IPS DF 6.9 (cell line): ENCODE measurements around the gene TPRN.

ENCODE experiments used
- DNase-seq: peaks from one replicate; pipeline ENCODE4 v3.0.0-alpha.2; 2013; ENCODE audit warnings: low read depth, low spot score
- H3K27ac ChIP-seq: one replicate; pipeline ENCODE4 v1.5.1; 2013; ENCODE audit warnings: low read length, control low read depth
- H3K27me3 ChIP-seq: 2 replicates; pipeline ENCODE4 v1.6.1; 2013; ENCODE audit warnings: mild to moderate bottlenecking, low read length; ENCODE audit not compliant: control insufficient read depth, insufficient read depth
- H3K36me3 ChIP-seq: 2 replicates; pipeline ENCODE4 v1.6.1; 2013; ENCODE audit warnings: low read length; ENCODE audit not compliant: control insufficient read depth, insufficient read depth
- H3K4me1 ChIP-seq: 2 replicates; pipeline ENCODE4 v1.6.1; 2013; ENCODE audit warnings: low read length; ENCODE audit not compliant: control insufficient read depth, insufficient read depth
- H3K4me3 ChIP-seq: 2 replicates; pipeline ENCODE4 v1.5.1; 2013; ENCODE audit warnings: mild to moderate bottlenecking, low read length
- H3K9me3 ChIP-seq: 2 replicates; pipeline ENCODE4 v1.6.1; 2013; ENCODE audit warnings: low read length, inconsistent platforms; ENCODE audit not compliant: control insufficient read depth, insufficient read depth
- WGBS: extraction: QIAGEN DNeasy Blood & Tissue Kit; methylation state at CpG from one replicate; pipeline ENCODE4 v1.1.7; 2013; ENCODE audit warnings: mixed read lengths, missing lambda C conversion rate; ENCODE audit not compliant: insufficient read length, insufficient coverage; 5-methylcytosine and 5-hydroxymethylcytosine counted together

Gene TPRN

DNA sequence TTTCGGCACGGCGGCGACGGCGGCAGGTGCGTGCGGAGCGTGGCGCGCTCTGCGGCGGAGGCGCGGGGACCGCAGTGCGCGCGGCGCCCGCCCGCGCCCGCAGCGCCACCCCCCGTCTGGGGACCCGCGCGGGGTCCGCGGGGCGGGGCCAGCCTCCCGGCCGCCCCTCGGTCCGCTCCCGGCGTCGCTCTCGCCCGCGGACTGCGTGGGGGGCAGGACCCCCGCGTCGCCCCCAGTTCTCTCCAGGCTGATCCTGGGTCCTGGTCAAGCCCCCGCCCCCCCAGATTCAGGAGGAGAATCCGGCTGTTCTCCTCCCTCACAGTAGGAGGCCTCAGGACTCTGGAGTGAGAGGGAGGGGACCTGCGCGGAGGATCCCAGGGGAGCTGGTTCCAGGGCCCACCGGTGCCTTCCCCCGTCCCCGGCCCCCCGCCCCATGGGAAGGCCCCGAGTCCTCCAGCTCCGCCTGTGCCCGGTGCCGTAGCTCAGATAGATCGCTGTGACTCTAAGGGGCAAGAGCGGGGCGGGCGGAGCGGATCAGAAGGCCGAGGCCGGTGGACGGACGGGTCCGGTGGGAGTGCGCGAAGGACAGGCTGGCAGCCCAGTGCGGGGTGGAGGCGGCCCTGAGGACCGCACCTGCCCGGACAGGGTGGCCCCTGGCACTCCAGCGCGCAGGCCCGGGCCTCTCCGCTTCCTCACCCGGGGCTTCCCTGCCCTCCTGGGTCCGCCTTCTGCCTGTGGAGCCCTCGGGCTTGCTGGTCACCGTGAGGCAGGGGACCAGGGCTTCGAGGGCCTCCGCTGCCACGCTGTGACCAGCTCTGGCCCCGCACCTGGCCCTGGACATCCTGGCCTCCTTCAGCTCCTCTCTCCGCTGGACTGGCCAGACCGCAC, 21.9 kb upstream of the TPRN start, which contains the start of gene RNF208:
Gene RNF208, minus strand, starts transcription at position 51 of the 888 bp plus-strand sequence. CDS start 1,028 bp downstream, outside the sequence.
- Histone ChIP-seq H3K36me3 (no peaks in the 10 kb centered on the region), H3K27ac (no peak within 1 kb of the TSS), H3K9me3 (no peaks in the 10 kb centered on the region), H3K4me3 (peak within 1 kb of the TSS; percentile 49; the same call in 1 of the 2 replicates), H3K27me3 (no peaks in the 10 kb centered on the region; the same call in 1 of the 2 replicates), H3K4me1 (peaks cover 6% of the 10 kb centered on the region)
- WGBS, result no CpG with 5 or more reads among the region's 88 CpGs
- DNase-seq, result no peak

DNA sequence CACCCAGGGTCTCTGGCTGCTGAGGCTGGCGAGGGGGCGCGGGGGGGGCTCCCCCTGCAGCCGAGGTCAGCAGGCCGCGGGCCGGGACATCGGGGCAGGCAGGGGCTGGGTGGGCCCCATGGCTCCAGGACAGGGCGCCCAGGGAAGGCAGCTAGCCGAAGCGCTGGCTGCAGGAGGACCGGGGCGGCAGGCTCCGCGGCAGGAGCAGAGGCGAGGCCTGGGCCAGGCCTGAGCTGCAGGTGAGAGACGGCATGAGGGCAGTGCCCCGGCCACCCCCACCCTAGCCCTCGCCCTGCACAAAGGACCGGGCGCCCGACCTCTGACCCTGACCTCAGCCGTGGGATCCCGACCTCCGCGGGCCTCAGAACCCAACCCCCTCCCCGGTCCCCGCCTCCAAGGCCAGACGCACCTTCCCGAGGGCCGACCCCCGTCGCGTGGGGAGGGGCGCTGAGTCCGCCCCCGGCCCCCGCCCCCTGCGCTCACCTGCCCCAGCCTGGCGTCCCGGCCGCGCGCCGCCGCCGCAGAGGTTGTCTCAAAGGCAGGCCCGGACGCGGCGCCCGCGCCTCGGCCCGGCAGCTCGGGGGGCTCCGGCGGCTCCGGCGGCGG, 21.1 kb upstream of the TPRN start:
- no peak for DNase-seq
- H3K9me3 ChIP-seq, result no peaks in the 10 kb centered on the region
- WGBS, result no CpG with 5 or more reads among the region's 61 CpGs
- no peak overlapping the region for H3K27ac ChIP-seq
- no peaks in the 10 kb centered on the region for H3K36me3 ChIP-seq
- no peaks in the 10 kb centered on the region; the same call in 1 of the 2 replicates for H3K27me3 ChIP-seq
- peak overlapping the region; percentile 49; the same call in 1 of the 2 replicates for H3K4me3 ChIP-seq
- H3K4me1 ChIP-seq, result peaks cover 7% of the 10 kb centered on the region

DNA sequence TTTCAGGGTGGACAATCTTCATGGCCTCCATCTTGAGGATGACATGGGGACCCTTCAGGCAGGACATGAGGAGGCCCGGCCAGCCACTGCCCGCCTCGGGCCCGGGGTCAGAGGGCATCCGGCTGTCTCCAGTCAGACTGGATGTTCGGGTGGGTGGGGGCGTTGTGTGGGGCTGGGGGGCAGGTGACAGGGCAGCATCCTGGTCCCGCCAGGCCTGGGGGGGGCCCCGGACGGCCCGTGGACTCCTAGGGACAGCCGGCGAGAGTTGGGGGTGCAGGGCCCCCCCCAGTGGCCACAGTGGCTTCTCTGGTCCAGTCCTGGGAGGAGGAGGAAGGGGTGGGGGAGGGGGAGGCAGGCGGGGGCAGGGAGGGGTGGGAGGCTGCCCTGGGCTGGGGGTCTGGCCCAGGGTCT, 20.6 kb upstream of the TPRN start:
- peak overlapping the region; percentile 49; the same call in 1 of the 2 replicates for H3K4me3 ChIP-seq
- WGBS, result no CpG with 5 or more reads among the region's 14 CpGs
- no peaks in the 10 kb centered on the region; the same call in 1 of the 2 replicates for H3K27me3 ChIP-seq
- H3K4me1 ChIP-seq, result peaks cover 7% of the 10 kb centered on the region
- H3K9me3 ChIP-seq, result no peaks in the 10 kb centered on the region
- H3K27ac ChIP-seq, result no peak overlapping the region
- H3K36me3 ChIP-seq, result peaks cover 3% of the 10 kb centered on the region; the same call in 1 of the 2 replicates
- DNase-seq, result no peak

DNA sequence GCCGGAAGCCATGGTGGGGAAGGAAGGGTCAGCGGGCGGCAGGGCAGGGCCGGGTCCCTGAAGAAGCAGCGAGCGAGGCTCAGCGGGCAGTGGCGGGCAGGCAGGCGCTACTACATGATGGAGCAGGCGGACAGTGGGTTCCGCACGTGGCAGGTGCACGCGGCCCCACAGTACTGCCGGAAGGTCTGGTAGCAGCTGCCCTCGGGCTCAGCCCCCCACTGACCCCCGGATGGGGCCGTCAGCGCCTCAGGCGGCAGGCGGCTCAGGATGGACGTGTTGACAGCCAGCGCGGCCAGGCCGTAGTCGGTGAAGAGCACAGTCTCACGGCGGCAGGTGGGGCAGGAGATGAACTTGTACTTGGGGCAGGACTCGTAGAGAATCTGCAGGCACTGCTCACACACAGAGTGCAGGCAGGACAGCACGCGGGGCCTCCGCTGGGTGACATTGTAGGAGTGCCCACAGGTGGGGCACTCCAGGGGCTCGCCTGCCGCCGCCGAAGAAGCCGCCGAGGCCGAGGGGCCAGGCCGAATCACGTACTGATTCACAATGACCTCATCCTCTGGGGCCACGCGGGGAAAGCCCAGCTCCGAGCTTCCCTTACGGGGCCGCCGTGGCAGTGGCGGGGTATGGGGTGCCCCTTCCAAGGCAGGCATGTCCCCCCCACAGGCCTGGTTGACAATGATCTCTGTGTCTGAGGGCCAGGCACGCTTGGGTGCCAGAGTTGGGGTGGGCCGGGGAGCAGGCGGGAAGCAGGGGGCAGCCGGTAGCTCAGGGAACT, 20.0 kb upstream of the TPRN start:
- Histone ChIP-seq H3K4me3 (no peak overlapping the region), H3K36me3 (peaks cover 7% of the 10 kb centered on the region; the same call in 1 of the 2 replicates), H3K27ac (no peak overlapping the region), H3K4me1 (peaks cover 7% of the 10 kb centered on the region), H3K9me3 (no peaks in the 10 kb centered on the region), H3K27me3 (no peaks in the 10 kb centered on the region; the same call in 1 of the 2 replicates)
- WGBS, result no CpG with 5 or more reads among the region's 52 CpGs
- no peak for DNase-seq

DNA sequence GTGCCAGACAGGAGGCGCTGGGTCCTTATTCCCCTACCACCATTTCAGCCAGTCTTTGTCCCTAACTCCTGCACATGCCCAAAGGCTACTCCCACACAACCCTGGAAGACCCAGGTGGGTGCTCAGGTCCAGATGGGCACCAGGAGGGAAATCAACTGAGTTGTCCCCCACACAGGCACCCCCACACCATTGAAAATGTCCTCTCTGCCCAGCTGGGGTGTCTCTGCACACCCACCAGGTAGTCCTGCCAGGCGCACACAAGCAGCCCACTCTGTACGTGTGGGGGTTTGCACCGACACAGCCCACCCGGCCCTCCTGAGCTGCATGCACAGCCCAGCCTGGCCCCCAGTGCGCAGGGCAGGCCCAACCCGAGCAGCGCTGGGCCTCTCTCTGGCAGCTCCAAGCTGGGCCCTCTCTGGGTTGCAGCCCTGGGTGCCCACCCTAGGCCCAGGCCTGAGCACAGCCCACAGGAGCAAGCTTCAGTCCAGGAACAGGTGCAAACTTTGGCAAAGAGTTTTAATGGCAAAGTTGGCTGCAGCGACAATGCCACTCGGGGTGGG, 19.3 kb upstream of the TPRN start:
- no peaks in the 10 kb centered on the region for H3K9me3 ChIP-seq
- no CpG with 5 or more reads among the region's 10 CpGs for WGBS

GRCh38 chr9:137218754-137219271, 18.3 kb upstream of the TPRN start:
- no peaks in the 10 kb centered on the region; the same call in 1 of the 2 replicates for H3K27me3 ChIP-seq
- DNase-seq, result no peak
- H3K4me1 ChIP-seq, result peaks cover 7% of the 10 kb centered on the region
- H3K36me3 ChIP-seq, result peaks cover 11% of the 10 kb centered on the region
- no CpG with 5 or more reads among the region's 12 CpGs for WGBS
- H3K9me3 ChIP-seq, result no peaks in the 10 kb centered on the region
- no peak overlapping the region for H3K4me3 ChIP-seq
- no peak overlapping the region for H3K27ac ChIP-seq

More for the DNA sequence above, 19.3 kb upstream of the TPRN start:
- H3K27ac ChIP-seq, result no peak overlapping the region
- H3K36me3 ChIP-seq, result peaks cover 7% of the 10 kb centered on the region
- no peaks in the 10 kb centered on the region; the same call in 1 of the 2 replicates for H3K27me3 ChIP-seq
- DNase-seq, result no peak
- no peak overlapping the region for H3K4me3 ChIP-seq
- H3K4me1 ChIP-seq, result peaks cover 7% of the 10 kb centered on the region

GRCh38 chr9:137218212-137218753, 17.7 kb upstream of the TPRN start:
- peaks cover 11% of the 10 kb centered on the region for H3K36me3 ChIP-seq
- no peak overlapping the region for H3K4me3 ChIP-seq
- no CpG with 5 or more reads among the region's 30 CpGs for WGBS
- DNase-seq, result no peak
- H3K9me3 ChIP-seq, result no peaks in the 10 kb centered on the region
- H3K27me3 ChIP-seq, result no peaks in the 10 kb centered on the region; the same call in 1 of the 2 replicates
- peaks cover 7% of the 10 kb centered on the region for H3K4me1 ChIP-seq
- no peak overlapping the region for H3K27ac ChIP-seq

DNA sequence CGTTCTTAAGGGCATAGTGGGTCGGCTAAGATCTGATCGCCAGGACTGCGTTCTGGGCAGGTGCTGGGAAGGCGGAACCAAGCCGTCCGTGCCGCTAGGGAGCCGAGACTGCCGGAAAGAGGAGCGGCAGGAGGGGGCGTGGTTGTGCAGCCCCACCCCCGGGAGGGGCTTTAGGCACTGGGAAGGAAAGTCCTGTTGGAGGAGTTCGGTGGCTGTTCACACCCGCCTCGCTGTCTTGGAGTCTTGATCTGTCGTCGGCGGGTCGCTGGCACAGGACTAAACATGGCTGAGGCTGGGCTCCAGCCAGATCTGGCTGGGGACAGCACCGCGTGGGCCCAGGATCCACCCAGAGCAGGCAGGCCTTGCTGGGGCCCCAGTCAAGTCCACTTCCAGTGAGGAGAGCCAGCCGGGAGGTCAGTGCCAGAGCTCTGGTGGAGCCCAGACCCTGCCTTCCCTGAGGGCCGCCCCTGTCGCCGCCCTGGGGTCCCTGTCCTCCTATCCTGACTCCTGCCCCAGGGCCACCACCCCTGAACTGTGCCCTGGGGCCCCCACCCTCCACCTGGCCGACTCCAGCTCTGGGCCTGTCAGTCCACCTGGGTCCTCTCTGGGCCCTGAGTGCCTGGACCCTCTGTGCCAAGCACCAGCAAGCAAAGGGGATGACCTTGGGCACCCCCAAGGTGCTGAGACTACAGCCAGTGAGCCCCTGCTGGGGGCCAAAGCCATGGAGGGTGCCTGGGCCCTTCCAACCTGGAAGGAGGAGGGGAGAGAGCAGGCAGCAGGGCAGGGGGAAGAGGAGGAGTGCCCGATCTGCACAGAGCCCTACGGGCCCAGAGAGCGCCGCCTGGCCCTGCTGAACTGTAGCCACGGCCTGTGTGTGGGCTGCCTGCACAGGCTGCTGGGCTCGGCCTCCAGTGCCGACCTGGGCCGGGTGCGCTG, 17.0 kb upstream of the TPRN start:
- WGBS, result no CpG with 5 or more reads among the region's 36 CpGs
- no peak overlapping the region for H3K4me3 ChIP-seq

More for the DNA sequence above, 17.0 kb upstream of the TPRN start:
- Histone ChIP-seq H3K9me3 (no peaks in the 10 kb centered on the region), H3K27me3 (no peaks in the 10 kb centered on the region), H3K4me1 (peaks cover 3% of the 10 kb centered on the region; the same call in 1 of the 2 replicates), H3K27ac (no peak overlapping the region), H3K36me3 (peaks cover 11% of the 10 kb centered on the region)
- no peak for DNase-seq
